Ramos (cell line): ENCODE measurements around the gene FBRSL1.
"Not testable (repeated sequence)": the region's sequence is repeated elsewhere in the genome, so short reads cannot be mapped to it uniquely, and the experiment has no call there.

ENCODE experiments used
- in situ Hi-C: fragments of 300-500 bp; cut with MboI; formaldehyde crosslinking; loops from one replicate; pipeline ENCODE4 v1.14.3; 2022; ENCODE audit warnings: low sequenced_read_pairs; ENCODE audit not compliant: unreplicated experiment

The FBRSL1 gene

DNA sequence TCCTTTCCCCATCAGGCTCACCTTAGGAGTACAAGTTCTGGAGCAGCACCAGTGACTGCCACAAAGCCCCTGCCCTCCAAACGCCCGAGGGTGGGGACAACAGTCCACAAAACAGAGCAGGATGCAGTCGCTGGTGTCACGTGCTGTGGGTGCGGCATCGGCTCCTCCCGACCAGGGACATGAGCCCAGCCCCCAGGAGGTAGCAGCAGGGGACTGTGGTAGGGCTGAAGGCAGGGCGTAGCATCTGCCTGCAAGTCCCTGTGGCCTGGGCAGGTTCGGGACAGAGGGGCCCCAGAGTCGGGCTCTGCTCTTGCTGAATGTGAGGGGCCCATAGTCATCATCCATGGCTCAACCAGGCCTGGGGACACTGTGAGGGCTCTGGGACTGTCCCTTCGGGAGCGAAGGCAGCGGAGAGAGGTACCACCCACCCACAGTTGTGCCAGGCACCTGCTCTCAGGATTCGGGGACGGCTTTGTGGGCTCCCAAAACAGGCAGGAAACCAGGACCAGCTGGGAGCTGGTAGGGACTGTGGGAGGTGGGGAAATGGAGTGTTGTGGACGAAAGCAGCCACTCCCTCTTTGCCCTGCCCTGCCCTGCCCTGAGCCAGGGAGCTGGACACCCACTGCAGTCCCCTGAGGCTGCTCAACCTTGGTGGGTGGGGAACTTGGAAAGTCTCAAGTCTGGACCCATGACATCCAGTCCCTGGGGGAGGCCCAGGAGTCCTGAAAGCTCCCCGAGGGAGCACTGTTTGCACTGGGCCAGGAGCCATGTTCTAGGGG is 30.7 kb downstream of the FBRSL1 start:
- in situ Hi-C loops = no loop called here

DNA sequence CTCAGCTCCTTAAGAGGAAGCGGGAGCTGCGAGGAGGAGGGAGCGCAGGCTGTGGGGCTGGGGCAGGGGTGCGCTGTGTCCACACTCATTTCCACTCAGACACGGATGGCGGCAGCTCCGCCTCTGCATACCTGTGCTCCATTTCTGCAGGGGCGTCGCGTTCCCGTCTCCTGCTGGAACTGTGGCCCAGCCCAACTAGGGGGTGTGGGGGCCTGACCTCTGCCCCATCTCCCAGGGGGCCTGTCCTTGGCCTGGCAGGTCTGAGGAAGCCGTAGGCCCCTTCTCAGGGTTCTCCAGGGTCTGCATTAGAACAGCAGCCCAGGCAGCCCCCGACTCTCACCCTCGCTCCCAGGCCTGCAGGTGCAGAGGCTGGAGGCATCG is 31.2 kb downstream of the FBRSL1 start:
- in situ Hi-C loops = no loop called here

GRCh38 chr12:132521712-132522292 is 31.9 kb downstream of the FBRSL1 start:
- in situ Hi-C loops = no loop called here

DNA sequence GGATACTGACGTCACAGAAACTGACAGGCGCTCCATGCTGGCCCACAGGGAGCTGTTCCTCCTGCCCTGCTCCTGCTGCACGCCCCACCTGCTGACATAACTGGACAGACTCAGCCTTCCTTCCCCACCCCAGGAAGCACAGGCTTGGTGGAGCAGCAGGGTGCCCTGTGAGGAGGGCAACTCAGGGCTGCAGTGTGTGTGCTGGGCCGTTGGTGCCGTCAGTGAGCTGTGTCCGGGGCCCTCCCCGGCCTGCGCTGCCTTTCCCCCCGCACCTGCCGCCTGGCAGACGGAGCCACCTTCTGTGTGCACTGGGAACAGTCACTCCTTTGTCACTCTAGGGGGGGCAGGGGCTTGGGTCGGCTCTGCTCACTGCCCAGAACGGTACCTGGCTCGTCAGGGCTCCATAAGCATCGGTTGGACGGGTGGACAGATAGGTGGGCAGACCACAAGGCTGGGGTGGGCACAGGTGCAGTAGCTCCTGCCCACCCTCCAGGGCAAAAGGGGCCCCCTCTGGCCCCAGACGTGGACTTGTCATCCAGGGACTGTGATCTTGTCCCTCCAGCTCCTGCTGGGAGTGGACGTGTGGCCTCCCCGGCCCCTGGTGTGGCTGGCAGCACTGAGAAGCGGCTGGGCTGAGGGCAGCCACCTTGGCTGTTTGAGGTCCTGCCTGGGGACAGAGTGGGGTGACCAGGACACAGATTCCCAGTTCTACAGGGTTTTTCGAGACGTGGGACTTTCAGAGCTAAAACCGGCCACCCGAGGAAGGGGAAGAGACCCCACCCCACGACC is 32.8 kb downstream of the FBRSL1 start:
- in situ Hi-C loops = no loop called here

GRCh38 chr12:132523576-132524331 is 33.8 kb downstream of the FBRSL1 start:
- in situ Hi-C loops = no loop called here

DNA sequence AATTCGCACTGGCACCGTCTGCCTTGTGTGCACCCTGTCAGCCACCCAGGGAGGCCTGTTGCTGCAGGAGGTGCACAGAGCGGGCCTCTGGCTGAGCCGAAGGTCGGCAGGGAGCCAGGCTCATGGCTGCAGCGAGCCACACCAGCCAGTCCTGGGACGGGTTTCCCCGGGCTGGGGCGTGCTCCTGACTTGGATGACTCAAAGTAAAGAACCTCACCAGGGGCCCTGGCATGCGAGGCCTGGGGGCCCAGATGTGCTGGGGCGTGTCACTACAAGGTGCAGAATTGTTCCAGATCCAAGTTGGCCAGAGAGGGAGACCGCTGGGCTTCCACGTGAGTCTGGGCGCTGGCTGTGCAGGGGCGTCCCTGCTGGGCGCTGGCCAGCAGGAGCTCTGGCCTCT is 34.5 kb downstream of the FBRSL1 start:
- in situ Hi-C loops = no loop called here

GRCh38 chr12:132525011-132525832 is 35.3 kb downstream of the FBRSL1 start:
- in situ Hi-C loops = no loop called here

DNA sequence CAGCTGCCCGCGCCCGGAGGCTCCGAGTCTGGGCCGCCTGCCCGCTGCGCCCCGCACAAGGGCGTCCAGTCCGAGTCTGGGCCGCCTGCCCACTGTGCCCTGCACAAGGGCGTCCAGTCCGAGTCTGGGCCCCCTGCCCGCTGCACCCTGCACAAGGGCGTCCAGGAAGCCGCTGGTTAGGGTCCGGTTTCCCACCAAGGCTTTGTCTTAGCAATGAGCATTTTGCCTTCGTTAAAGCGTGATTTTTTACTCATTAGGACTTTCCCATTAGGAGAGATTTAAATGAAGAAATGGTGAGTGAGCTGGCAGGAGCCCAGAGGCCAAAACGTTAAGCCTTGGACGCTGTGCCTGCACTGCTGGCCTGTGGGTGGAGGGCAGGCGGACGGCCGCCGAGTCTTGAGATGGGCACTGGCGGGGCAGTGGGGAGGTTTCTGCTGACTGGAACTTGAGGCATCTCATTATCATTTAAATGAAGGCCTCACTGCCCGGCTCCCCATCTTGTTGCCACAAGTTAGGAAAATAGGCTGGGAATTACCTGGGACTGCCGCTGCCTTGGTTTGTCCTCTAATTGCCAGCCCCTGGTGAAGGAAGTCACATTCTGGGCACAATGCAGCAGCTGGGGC is 36.0 kb downstream of the FBRSL1 start:
- in situ Hi-C loops = no loop called here

GRCh38 chr12:132527186-132527882 is 37.4 kb downstream of the FBRSL1 start:
- in situ Hi-C loops = no loop called here

GRCh38 chr12:132527883-132528264 is 37.9 kb downstream of the FBRSL1 start:
- in situ Hi-C loops = no loop called here

GRCh38 chr12:132528564-132529106 is 38.7 kb downstream of the FBRSL1 start:
- in situ Hi-C loops = no loop called here

GRCh38 chr12:132529156-132529839 is 39.3 kb downstream of the FBRSL1 start:
- in situ Hi-C loops = no loop called here

- in situ Hi-C loops = no loop called here
These were observed 40.0 kb downstream of the FBRSL1 start for GRCh38 chr12:132529906-132530305.

DNA sequence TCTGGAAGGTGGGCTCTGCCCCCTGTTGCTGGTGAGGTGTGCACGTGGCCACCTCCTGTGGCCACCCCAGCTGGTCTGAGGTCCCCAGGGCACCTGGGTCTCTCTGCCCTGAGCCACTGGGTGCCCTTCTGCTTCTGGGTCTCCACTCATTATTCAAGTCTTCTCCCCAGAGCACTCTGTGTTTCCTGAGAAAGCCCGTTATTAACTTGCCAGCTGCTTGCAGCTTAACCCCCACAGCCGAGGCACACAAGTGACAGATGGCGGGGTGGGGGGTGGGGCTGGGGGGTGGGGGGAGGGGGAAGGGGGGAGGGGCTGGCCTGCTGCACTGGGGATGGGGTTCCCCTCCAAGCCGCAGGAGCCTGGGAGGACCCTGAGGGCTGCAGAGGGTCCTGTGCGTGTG is 40.5 kb downstream of the FBRSL1 start:
- in situ Hi-C loops = no loop called here

DNA sequence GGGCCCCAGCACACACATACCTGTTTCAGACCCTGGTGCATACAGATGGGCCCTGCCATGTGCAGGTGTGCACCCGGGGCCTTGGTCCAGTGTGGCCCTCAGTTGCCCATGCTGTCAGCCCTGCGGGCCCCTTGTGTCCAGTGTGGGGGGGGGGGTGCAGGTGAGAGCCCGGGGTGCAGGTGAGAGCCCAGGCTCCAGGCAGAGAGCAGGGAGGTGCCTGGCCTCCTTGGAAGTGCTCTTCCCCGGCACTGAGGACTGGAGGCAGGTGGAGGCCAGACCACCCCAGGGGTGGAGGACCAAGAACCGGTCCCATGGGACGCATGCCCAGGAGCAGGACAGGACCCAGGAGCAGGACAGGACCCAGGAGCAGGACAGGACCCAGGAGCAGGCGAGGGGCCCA is 40.9 kb downstream of the FBRSL1 start:
- in situ Hi-C loops = no loop called here

DNA sequence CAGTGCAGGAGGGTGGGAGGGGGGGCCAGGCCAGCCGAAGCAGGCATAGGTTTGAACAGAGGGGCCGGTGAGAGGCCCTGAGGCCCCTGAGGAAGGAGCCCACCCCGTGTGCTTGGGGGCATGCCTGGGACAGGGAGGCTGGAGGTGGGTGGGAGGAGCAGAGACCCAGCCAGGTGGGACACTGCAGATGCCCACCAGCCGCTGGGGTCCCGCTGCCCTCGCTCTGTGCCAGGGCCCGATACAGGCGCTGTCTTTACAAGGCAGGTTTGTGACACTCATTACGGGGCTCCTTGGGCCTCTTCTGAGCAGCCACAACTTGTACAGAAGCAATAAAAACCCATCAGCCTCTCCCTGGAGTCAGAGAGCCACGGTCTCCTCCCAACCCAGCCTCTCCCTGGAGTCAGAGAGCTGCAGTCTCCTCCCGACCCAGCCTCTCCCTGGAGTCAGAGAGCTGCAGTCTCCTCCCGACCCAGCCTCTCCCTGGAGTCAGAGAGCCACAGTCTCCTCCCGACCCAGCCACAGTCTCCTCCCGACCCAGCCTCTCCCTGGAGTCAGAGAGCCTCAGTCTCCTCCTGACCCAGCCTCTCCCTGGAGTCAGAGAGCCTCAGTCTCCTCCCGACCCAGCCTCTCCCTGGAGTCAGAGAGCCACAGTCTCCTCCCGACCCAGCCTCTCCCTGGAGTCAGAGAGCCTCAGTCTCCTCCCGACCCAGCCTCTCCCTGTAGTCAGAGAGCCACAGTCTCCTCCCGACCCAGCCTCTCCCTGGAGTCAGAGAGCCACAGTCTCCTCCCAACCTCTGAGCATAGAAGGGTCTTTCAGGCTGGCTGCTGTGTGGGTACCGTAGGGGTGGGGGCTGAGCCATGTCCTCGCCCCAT is 43.0 kb downstream of the FBRSL1 start:
- in situ Hi-C loops = not testable (repeated sequence)

DNA sequence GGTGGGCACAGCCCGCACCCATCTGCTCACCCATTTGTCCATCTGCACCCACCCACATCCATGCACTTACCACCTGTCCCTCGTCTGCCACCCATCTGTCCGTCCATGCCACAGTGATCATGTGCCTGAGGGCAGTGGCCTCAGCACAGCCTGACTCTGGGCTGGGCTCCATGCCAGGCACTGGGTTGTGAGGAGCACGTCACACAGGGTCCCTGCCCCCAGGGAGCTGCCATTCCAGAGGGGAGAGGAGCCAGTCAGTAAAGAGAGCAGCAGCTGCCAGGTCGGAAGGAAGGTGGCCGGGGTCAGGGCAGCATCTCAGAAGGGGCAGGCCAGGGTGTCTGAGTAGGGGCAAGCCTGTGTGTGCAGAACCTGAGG is 43.6 kb downstream of the FBRSL1 start:
- in situ Hi-C loops = no loop called here
